ENCODE results near the gene CLBA1. TPM values are rescaled to one million over a fixed set of nuclear protein-coding genes. Genes with fewer than 3 reads are reported as not detected.

CLBA1 gene
- total and polyA plus RNA-seq, 2 donors (not counting 1 experiment from before 2014, with no cell fraction given) = 11.3 to 11.7 TPM

DNA sequence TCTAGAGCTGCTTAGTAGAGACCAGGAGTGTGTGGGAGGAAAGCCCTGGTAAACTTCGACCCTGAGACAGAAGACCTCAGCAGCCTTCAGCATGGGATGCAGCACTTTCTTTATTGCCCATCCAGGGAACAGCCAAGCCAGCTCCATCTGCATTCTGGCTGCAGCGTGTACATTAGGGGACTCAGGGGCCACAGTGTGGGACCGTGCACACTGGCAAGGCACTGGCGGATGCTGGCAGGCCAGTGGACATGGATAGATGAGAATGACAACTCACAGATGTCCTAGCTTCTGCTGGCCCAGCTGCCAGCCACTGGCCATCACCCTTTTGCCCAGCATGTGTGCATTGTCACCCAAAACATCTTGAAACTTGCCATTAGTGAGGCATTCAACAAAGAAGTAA is 48.4 kb upstream of the CLBA1 start:
- no peak overlapping the region for H3K4me2 ChIP-seq (ENCODE audit: extremely low read depth, insufficient read depth, low read length)
- no peaks in the 10 kb centered on the region for H3K36me3 ChIP-seq (ENCODE audit: control insufficient read depth, insufficient read depth, low read length)
- H3K79me2 ChIP-seq (ENCODE audit: control insufficient read depth, insufficient read depth, low read length) = no peaks in the 10 kb centered on the region
- TF ChIP-seq, protein P1, sequence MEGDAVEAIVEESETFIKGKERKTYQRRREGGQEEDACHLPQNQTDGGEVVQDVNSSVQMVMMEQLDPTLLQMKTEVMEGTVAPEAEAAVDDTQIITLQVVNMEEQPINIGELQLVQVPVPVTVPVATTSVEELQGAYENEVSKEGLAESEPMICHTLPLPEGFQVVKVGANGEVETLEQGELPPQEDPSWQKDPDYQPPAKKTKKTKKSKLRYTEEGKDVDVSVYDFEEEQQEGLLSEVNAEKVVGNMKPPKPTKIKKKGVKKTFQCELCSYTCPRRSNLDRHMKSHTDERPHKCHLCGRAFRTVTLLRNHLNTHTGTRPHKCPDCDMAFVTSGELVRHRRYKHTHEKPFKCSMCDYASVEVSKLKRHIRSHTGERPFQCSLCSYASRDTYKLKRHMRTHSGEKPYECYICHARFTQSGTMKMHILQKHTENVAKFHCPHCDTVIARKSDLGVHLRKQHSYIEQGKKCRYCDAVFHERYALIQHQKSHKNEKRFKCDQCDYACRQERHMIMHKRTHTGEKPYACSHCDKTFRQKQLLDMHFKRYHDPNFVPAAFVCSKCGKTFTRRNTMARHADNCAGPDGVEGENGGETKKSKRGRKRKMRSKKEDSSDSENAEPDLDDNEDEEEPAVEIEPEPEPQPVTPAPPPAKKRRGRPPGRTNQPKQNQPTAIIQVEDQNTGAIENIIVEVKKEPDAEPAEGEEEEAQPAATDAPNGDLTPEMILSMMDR (conservative IDR thresholded peaks at IDR 0.05 in 1 of 2, IDR thresholded peaks at IDR 0.05 in 1 of 2; ENCODE audit: low read depth in 1 of 2, low read length in 2 of 2) = no peak
- TF ChIP-seq EZH2 (IDR thresholded peaks at IDR 0.05; ENCODE audit: low read length, missing control alignments) = no peak
- no peaks in the 10 kb centered on the region for H4K20me1 ChIP-seq (ENCODE audit: control insufficient read depth, extremely low read depth, insufficient read depth, low read length)
- DNase-seq (ENCODE audit: low read depth in 2 of 2) = no peak
- H3K27ac ChIP-seq (ENCODE audit: insufficient read depth, low read length) = no peak overlapping the region
- H3K4me3 ChIP-seq (replicated peaks in 1 of 4; ENCODE audit: control extremely low read depth in 1 of 4, insufficient read depth in 1 of 4, low read depth in 3 of 4, low read length in 4 of 4) = no peak overlapping the region
- H3K4me1 ChIP-seq (ENCODE audit: control insufficient read depth, extremely low read depth, insufficient read depth, low read length) = no peaks in the 10 kb centered on the region
- H3K9ac ChIP-seq (ENCODE audit: insufficient read depth, low read length) = no peak overlapping the region
- H2AFZ ChIP-seq (ENCODE audit: low read length) = no peak overlapping the region
- no peaks in the 10 kb centered on the region for H3K9me3 ChIP-seq (ENCODE audit: control insufficient read depth, insufficient read depth, low read depth, low read length)
- peaks cover 18% of the 10 kb centered on the region for H3K27me3 ChIP-seq (ENCODE audit: control insufficient read depth, insufficient read depth, low read length)

DNA sequence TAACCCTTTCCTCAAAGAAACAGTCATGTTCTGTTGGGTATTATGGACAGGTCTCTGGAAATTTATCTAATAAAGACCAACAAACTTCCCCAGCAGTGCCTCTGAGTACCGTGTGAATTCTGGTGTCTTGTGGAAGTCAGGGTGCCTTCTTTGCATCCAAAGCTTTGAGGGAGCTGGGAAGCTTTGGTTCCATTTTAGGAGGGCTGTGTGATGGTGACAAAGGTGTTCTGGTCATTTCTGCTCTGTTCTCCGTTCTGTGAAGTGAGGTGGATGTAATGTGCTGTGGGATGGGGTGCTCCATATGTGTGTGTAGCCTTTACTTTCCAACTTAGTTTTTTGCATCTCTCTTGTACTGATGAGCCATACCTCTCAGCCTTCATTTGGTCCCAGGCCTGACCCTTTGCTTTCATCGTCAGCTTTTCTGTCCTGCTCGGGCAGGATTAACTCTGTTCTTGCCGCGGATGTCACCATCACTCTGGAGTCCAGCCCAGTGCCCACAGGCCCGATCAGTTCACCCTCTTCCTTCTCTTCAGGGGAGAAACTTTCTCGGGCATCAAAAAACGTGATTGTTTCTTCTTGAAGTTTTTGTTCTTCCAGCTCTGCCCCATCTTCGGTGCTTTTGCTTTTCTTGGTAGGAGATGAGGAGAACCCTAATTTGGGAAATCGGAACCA is 47.8 kb upstream of the CLBA1 start:
- Histone ChIP-seq H3K9ac (ENCODE audit: insufficient read depth, low read length) (no peak overlapping the region), H4K20me1 (ENCODE audit: control insufficient read depth, extremely low read depth, insufficient read depth, low read length) (no peaks in the 10 kb centered on the region), H3K79me2 (ENCODE audit: control insufficient read depth, insufficient read depth, low read length) (no peaks in the 10 kb centered on the region), H3K9me3 (ENCODE audit: control insufficient read depth, insufficient read depth, low read depth, low read length) (no peaks in the 10 kb centered on the region), H3K27me3 (ENCODE audit: control insufficient read depth, insufficient read depth, low read length) (peaks cover 18% of the 10 kb centered on the region), H3K4me2 (ENCODE audit: extremely low read depth, insufficient read depth, low read length) (no peak overlapping the region), H3K36me3 (ENCODE audit: control insufficient read depth, insufficient read depth, low read length) (no peaks in the 10 kb centered on the region), H3K27ac (ENCODE audit: insufficient read depth, low read length) (no peak overlapping the region), H3K4me3 (replicated peaks in 1 of 4; ENCODE audit: control extremely low read depth in 1 of 4, insufficient read depth in 1 of 4, low read depth in 3 of 4, low read length in 4 of 4) (no peak overlapping the region), H3K4me1 (ENCODE audit: control insufficient read depth, extremely low read depth, insufficient read depth, low read length) (no peaks in the 10 kb centered on the region), H2AFZ (ENCODE audit: low read length) (no peak overlapping the region)
- no peak for TF ChIP-seq EZH2 (IDR thresholded peaks at IDR 0.05; ENCODE audit: low read length, missing control alignments)
- TF ChIP-seq, protein P1 (conservative IDR thresholded peaks at IDR 0.05 in 1 of 2, IDR thresholded peaks at IDR 0.05 in 1 of 2; ENCODE audit: low read depth in 1 of 2, low read length in 2 of 2) = no peak
- no peak for DNase-seq (ENCODE audit: low read depth in 2 of 2)

DNA sequence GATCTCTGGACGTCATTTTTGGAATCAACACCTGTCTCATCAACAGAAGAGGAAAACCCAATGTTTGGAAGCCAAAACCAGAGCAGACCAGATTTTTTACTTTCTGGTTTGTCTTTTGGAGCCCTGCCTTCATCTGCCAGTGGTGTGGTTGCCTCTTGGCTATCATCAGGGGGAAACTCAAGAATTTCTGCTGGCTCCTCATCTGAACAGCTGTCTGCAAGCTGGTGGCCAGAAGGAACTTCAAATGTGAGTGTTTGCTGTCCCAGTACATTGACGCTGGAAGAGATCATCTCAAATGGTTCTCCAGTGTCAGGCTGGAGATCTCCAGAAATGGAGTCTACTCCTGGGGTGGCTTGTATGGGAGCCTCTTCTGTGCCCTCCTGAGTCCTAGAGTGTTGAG is 47.2 kb upstream of the CLBA1 start:
- H3K27me3 ChIP-seq (ENCODE audit: control insufficient read depth, insufficient read depth, low read length) = peaks cover 18% of the 10 kb centered on the region
- no peak overlapping the region for H3K27ac ChIP-seq (ENCODE audit: insufficient read depth, low read length)
- no peak overlapping the region for H3K9ac ChIP-seq (ENCODE audit: insufficient read depth, low read length)
- no peak overlapping the region for H3K4me2 ChIP-seq (ENCODE audit: extremely low read depth, insufficient read depth, low read length)
- H2AFZ ChIP-seq (ENCODE audit: low read length) = no peak overlapping the region
- no peak for DNase-seq (ENCODE audit: low read depth in 2 of 2)
- no peak overlapping the region for H3K4me3 ChIP-seq (replicated peaks in 1 of 4; ENCODE audit: control extremely low read depth in 1 of 4, insufficient read depth in 1 of 4, low read depth in 3 of 4, low read length in 4 of 4)
- no peaks in the 10 kb centered on the region for H3K36me3 ChIP-seq (ENCODE audit: control insufficient read depth, insufficient read depth, low read length)
- TF ChIP-seq, protein P1 (conservative IDR thresholded peaks at IDR 0.05 in 1 of 2, IDR thresholded peaks at IDR 0.05 in 1 of 2; ENCODE audit: low read depth in 1 of 2, low read length in 2 of 2) = no peak
- no peak for TF ChIP-seq EZH2 (IDR thresholded peaks at IDR 0.05; ENCODE audit: low read length, missing control alignments)
- H3K9me3 ChIP-seq (ENCODE audit: control insufficient read depth, insufficient read depth, low read depth, low read length) = no peaks in the 10 kb centered on the region
- no peaks in the 10 kb centered on the region for H3K4me1 ChIP-seq (ENCODE audit: control insufficient read depth, extremely low read depth, insufficient read depth, low read length)
- H4K20me1 ChIP-seq (ENCODE audit: control insufficient read depth, extremely low read depth, insufficient read depth, low read length) = no peaks in the 10 kb centered on the region
- H3K79me2 ChIP-seq (ENCODE audit: control insufficient read depth, insufficient read depth, low read length) = no peaks in the 10 kb centered on the region

Measured in fibroblast of lung (primary cell).